ENCODE results near the gene RTF2.
"Not testable (repeated sequence)": the region's sequence is repeated elsewhere in the genome, so short reads cannot be mapped to it uniquely, and the experiment has no call there.

The RTF2 gene

GRCh38 chr20:56488566-56488965 is 20.1 kb downstream of the RTF2 start:
- no peak for DNase-seq (ENCODE audit: low read depth in 2 of 2)

GRCh38 chr20:56501116-56501515 is 32.7 kb downstream of the RTF2 start:
- no peak for DNase-seq (ENCODE audit: low read depth in 2 of 2)

GRCh38 chr20:56503916-56504315 is 35.5 kb downstream of the RTF2 start:
- no peak for DNase-seq (ENCODE audit: low read depth in 2 of 2)

- DNase-seq (ENCODE audit: low read depth in 2 of 2) = peak in 1 of 2 donors; percentile 5
These were observed 36.1 kb downstream of the RTF2 start for GRCh38 chr20:56504373-56505005.

- DNase-seq (ENCODE audit: low read depth in 2 of 2) = no peak
These were observed 37.7 kb downstream of the RTF2 start for GRCh38 chr20:56506103-56506502.

GRCh38 chr20:56511926-56512325 is 43.5 kb downstream of the RTF2 start:
- DNase-seq (ENCODE audit: low read depth in 2 of 2) = no peak

- no peak for DNase-seq (ENCODE audit: low read depth in 2 of 2)
These were observed 45.0 kb downstream of the RTF2 start for GRCh38 chr20:56513161-56514150.

- no peak for DNase-seq (ENCODE audit: low read depth in 2 of 2)
These were observed 48.2 kb downstream of the RTF2 start for GRCh38 chr20:56516631-56517030.

GRCh38 chr20:56517211-56517610 is 48.8 kb downstream of the RTF2 start:
- DNase-seq (ENCODE audit: low read depth in 2 of 2) = no peak

- DNase-seq (ENCODE audit: low read depth in 2 of 2) = no peak
These were observed 49.2 kb downstream of the RTF2 start for GRCh38 chr20:56517641-56518040.

GRCh38 chr20:56518126-56518525 is 49.7 kb downstream of the RTF2 start:
- DNase-seq (ENCODE audit: low read depth in 2 of 2) = no peak

- no peak for DNase-seq (ENCODE audit: low read depth in 2 of 2)
These were observed 50.4 kb downstream of the RTF2 start for GRCh38 chr20:56518721-56519398.

GRCh38 chr20:56519551-56519950 is 51.1 kb downstream of the RTF2 start:
- DNase-seq (ENCODE audit: low read depth in 2 of 2) = no peak

- DNase-seq (ENCODE audit: low read depth in 2 of 2) = no peak
These were observed 51.8 kb downstream of the RTF2 start for GRCh38 chr20:56520180-56520579.

GRCh38 chr20:56520746-56521354 is 52.4 kb downstream of the RTF2 start:
- not testable (repeated sequence) for DNase-seq (ENCODE audit: low read depth in 2 of 2)

- DNase-seq (ENCODE audit: low read depth in 2 of 2) = no peak
These were observed 53.9 kb downstream of the RTF2 start for GRCh38 chr20:56522311-56522710.

GRCh38 chr20:56524444-56524843 is 56.0 kb downstream of the RTF2 start, which contains the start of gene FAM209A:
FAM209A (plus strand) TSS chr20:56524744; CDS start chr20:56524809, 65 bp downstream.
- not testable (repeated sequence) for DNase-seq (ENCODE audit: low read depth in 2 of 2)

GRCh38 chr20:56527521-56527920 is 59.1 kb downstream of the RTF2 start:
- DNase-seq (ENCODE audit: low read depth in 2 of 2) = no peak

GRCh38 chr20:56532946-56533345 is 64.5 kb downstream of the RTF2 start, which contains the start of gene FAM209B:
FAM209B (plus strand) TSS chr20:56533246; CDS start chr20:56533342, 96 bp downstream.
- not testable (repeated sequence) for DNase-seq (ENCODE audit: low read depth in 2 of 2)

- no peak for DNase-seq (ENCODE audit: low read depth in 2 of 2)
These were observed 69.6 kb downstream of the RTF2 start for GRCh38 chr20:56537997-56538396.

- DNase-seq (ENCODE audit: low read depth in 2 of 2) = no peak
These were observed 72.0 kb downstream of the RTF2 start for GRCh38 chr20:56540415-56540814.

Data from stimulated activated CD8-positive, alpha-beta memory T cell treated with anti-CD3 and anti-CD28 coated beads, Interleukin-7, amount 100 ng/mL, for 1 hour (primary cell).